Right hindlimb (tissue), 1 donor: ENCODE results near the gene SLC9A3.
"Not testable (repeated sequence)": the region's sequence is repeated elsewhere in the genome, so short reads cannot be mapped to it uniquely, and the experiment has no call there.

Experiments
- DNase-seq: peaks from one replicate; pipeline ENCODE4 v3.0.0-alpha.2; 2018

Gene SLC9A3

GRCh38 chr5:524973-525761, 918 bp upstream of the SLC9A3 start:
- DNase-seq: no peak

DNA sequence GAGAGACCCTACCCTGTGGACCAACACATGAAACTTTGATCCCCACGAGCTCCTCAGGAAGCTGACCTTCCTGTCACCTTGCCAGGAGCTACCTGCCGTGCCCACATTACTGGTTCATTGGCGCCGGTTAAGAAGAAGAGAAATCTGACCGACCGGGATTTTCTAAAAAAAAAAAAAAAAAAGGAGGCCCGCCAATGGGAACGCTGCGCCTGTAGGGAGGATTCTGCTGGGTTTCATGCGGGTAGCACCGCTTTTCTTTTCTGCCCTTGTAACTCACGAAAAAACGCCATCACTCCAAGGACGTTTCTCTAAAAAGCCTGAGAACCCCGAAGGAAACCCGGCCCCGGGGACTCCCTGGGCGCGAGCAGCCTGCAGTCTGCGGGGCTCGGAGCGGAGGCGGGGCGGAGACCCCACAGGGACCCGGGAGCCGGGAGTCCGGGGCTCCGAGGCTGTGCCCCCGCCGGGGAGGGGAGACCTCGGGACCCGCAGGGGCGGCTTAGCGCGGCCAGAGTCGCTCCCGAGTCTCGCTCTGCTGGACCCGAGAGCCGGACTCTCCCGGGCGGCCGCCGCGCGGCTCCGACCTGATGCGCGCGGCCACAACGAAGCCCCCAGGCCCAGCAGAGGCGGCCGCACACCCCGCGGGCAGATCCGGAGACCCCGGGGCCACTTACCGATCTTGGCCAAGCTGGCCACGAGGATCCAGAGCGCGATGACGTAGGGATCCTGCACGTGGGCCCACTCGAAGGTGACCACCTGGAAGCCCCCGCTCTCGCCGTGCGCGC, 617 bp downstream of the SLC9A3 start:
- DNase-seq: no peak

DNA sequence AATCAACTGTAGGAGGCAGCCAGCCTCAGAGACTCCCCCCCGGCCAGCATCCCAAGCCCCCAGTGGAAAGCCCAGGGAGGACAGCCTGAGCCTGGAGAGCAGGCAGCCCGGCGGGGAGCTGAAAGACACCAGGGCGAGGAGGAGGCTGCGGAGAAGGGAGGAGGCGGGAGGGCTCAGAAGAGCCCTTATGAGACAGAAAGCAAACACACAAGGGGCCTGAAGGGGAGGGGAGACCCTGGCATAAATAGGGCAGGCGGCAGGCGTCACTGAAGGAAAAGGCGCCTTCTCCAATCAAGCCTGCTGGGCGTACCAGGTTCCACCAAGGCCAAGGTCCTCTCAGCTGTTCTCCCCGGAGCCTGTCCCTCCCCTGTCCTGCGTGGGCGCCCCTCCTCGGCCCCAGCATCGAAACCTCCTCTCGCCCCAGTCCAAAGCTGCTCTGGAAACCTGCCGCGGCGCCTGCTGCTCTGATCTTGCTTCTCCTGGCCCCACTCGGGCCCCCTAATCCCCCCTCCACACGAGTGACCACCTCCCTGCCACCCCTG, 1.3 kb downstream of the SLC9A3 start:
- no peak for DNase-seq

- no peak for DNase-seq
Observed at GRCh38 chr5:522116-522515, 2.1 kb downstream of the SLC9A3 start.

- no peak for DNase-seq
Observed at GRCh38 chr5:521680-522079, 2.6 kb downstream of the SLC9A3 start.

DNA sequence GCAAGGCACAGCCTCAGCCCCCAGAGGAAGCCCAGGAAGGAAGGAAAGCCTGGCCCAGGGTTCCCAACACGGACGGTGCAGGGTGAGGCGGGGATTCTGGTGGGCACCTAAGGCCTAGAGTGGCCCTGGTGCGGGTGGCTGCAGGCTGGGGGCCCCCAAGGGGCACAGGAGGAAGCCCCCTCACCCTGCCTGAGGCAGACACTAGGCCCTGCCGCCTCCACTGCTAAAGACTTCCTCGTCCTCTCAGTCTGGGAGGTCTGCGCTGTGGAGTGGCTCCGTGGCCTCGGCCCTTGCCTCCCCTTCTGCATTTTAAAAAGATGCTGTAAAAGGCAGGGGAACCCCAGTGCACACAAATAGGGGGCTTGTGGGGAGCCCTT, 3.4 kb downstream of the SLC9A3 start:
- DNase-seq: no peak

- no peak for DNase-seq
Observed at GRCh38 chr5:520196-520849, 3.9 kb downstream of the SLC9A3 start.

- no peak for DNase-seq
Observed at GRCh38 chr5:518721-519120, 5.5 kb downstream of the SLC9A3 start.

- no peak for DNase-seq
Observed at GRCh38 chr5:517535-518100, 6.6 kb downstream of the SLC9A3 start.

DNA sequence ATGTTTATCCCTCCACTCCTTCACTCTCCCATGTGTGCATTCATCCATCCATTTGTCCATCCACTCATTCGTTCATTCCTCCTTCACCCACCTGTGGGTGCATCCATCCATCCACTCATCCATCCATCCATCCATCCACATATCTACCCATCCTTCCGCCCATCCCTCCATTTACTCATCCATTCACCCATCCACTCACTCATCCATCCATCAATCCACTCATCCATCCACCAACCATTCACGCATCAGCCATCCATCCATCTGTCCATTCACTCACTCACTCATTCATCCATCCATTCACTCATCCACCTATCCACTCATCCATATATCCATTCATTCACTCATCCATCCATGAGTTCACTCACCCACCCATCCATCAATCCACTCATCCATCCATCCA, 7.3 kb downstream of the SLC9A3 start:
- DNase-seq: no peak

DNA sequence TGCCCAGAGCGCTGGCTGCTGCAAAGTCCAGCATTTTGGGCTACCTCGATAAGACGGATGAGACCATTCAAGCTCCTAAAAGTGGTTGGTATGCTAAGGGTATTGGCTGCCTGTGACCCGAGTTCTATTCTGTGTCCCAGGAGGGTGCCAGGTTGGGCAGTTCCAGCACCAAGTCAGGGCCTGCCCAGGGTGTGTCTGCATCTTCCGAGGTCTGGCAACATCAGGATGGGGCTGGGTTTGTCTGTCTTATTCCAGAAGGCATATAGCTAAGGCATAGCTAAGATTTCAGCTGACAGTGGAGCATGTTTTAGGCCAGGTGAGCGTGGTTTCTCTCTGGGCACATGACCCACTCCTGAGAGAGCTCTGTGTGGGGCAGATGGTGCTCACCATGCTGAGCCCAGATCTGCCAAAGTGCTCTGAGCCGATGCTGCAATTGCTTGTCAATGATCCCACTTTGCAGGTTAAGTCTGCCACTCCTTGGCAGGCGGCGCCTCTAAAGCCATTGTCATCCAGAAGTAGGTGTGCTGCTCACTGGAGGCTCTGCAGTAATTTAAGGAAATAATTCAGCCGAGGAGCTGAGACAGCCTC, 7.8 kb downstream of the SLC9A3 start:
- DNase-seq: no peak

DNA sequence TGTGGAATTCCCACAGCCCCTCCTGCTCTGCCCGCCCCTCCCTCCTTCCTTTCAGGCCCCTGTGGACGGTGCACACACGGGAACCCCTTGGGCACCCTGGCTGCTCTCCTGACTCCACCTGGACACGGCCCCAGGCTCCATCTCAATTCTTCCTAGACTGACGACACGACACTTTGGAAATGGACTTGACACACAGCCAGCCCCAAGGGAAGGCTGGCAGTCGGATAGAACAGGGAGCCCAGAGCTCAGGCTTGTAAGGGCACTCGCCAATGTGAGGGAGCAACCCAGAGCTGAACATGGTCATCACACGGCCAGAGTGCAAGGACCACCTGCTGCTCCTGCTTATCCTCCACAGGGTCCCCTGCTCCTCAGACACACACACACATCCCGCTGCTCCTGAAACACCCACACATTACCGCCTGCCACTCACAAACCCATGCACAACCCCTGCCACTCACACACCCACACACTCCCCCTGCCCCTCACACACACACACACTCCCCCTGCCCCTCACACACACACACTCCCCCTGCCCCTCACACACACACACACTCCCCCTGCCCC, 8.9 kb downstream of the SLC9A3 start:
- DNase-seq: no peak

DNA sequence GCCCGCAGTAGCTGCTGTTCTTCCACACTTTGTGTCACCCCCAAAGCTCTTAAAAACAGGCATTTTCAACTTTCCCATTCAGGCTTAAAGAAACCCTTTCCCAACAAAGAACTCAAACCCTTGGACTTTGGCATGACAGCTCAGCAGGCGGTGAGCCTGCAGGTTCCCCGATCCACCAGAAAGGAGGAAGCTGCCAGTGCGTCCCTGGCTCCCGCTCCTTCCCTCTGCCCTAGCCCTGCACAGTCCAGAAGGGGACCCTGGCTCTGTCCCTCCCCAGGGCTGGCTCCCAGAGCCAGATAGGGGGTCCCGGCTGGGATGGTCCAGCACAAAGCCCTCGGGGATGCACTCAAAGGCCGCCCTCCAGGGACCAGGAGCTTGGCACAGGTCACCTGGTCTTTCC, 9.6 kb downstream of the SLC9A3 start:
- DNase-seq: no peak

- no peak for DNase-seq
Observed at GRCh38 chr5:514101-514485, 10.2 kb downstream of the SLC9A3 start.

- no peak for DNase-seq
Observed at GRCh38 chr5:513216-514100, 10.8 kb downstream of the SLC9A3 start.

DNA sequence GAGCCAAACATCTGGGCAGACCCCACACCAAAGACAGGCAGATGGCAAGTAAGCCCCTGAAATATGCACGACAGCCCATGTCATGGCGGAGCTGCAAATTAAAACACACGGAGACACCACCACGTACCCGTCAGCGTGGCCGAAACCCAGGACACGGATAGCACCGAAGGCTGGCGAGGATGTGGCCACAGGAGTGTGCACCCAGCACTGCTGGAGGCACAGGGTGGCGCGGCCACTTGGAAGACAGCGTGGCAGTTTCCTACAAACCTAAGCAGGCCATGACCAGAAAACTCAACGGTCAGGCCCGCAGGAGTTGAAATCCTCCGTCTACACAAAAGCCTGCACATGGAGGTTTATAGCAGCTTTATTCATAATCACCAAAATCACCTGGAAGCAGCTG, 12.8 kb downstream of the SLC9A3 start:
- no peak for DNase-seq

DNA sequence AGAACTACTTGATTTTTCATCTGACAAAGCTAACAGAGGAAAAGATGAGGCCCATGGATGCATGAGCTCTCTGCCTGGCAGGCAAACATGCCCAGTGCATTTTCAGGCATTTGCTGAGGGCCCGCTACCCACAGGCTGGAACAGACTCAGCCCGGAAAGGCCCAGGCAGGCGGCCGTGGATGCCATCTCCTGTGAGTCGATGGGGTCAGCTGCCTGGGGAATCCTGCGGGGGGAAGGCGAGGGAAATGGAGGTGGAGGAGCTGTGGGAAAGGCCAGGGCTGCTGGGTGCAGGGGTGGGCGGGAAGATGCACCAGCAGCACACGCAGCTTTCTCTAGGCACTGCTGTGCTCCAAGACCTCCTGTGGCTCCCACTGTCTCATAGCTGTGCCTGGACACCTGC, 13.7 kb downstream of the SLC9A3 start:
- DNase-seq: no peak

DNA sequence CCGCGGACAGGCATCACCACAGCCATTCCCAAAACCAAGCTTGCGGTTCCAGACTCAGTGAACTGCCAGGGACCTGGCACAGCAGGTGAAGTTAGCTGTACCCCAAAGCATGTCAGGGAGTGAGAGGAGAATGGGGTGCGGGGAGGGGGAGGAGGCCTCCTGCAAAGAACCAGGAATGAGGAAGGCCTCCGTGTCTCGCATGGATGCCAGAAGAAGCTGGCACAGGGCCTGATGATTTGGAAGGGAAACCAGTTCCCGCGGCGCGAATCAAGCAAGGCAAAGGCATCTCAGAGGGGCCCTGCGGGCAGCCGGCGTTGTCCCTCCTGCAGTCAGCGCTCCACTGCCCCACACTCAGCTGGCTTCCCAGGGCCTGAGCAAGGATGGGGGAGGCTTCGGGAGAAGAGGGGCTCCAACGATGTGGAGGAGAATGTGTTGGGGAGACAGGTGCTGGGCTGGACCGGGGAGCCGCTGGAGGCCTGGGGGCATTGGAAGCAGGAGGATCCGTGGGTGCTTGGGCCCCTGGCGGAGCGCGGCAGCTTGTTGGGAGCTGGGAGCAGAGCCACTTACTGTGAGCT, 14.6 kb downstream of the SLC9A3 start:
- no peak for DNase-seq

DNA sequence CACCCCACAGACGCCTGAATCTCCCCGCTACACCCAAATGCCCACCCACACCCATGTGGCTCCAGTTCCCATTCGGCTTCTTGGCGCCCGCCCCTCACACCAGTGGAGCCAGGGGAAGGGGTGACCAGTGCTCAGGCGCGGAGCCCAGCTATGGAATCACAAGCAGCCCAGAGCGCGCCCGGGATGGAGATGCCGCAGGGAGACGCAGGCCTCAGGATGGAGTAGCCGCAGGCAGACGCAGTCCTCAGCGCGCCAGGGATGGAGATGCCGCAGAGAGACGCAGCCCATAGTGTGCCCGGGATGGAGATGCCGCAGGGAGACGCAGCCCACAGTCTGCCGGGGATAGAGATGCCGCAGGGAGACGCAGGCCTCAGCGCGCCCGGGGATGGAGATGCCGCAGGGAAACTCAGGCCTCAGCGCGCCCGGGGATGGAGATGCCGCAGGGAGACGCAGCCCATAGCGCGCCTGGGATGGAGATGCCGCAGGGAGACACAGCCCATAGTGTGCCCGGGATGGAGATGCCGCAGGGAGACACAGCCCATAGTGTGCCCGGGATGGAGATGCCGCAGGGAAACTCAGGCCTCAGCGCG, 16.2 kb downstream of the SLC9A3 start:
- not testable (repeated sequence) for DNase-seq

- DNase-seq: no peak
Observed at GRCh38 chr5:505951-506525, 18.2 kb downstream of the SLC9A3 start.
